Activated CD8-positive, alpha-beta memory T cell treated with anti-CD3 and anti-CD28 coated beads, Interleukin-2, amount 10 ng/mL, durations not matched to agents 7 days and 5 days (primary cell): ENCODE results near the gene LYPD6. TPM values are rescaled to one million over a fixed set of nuclear protein-coding genes. Genes with fewer than 3 reads are reported as not detected.

ENCODE experiments used
- ATAC-seq: fragments of 150-1000 bp; cut with Tn5 transposase; one replicate; pipeline ENCODE4 v1.10.0; 2021; ENCODE audit warnings: moderate library complexity
- CTCF ChIA-PET: fragments of 350-600 bp; sonication (Branson Sonifier 250); formaldehyde crosslinking; loops from one replicate; lab custom pipeline; 2021; ENCODE audit warnings: antibody characterized with exemption; lab: Charles Lee
- DNase-seq: peaks from one replicate; pipeline ENCODE4 v3.0.0-alpha.2; 2020
- H3K27ac Mint-ChIP-seq: one replicate; pipeline ENCODE4 v1.8.0; 2021; ENCODE audit warnings: mild to moderate bottlenecking, mixed read lengths
- H3K27me3 Mint-ChIP-seq: one replicate; pipeline ENCODE4 v1.8.0; 2021; ENCODE audit warnings: mixed read lengths
- H3K36me3 Mint-ChIP-seq: one replicate; pipeline ENCODE4 v1.8.0; 2021; ENCODE audit warnings: mild to moderate bottlenecking, mixed read lengths
- H3K4me1 Mint-ChIP-seq: one replicate; pipeline ENCODE4 v1.8.0; 2021; ENCODE audit warnings: mixed read lengths
- H3K4me3 Mint-ChIP-seq: one replicate; pipeline ENCODE4 v1.8.0; 2021; ENCODE audit warnings: mild to moderate bottlenecking, moderate library complexity, mixed read lengths
- H3K9me3 Mint-ChIP-seq: one replicate; pipeline ENCODE4 v1.8.0; 2022; ENCODE audit warnings: low read depth, mixed read lengths
- total RNA-seq, 2 experiments: library from RNA; stranded (reverse); gene quantifications; one replicate each; pipeline ENCODE4 v1.2.3, GENCODE V29; 2021

Gene LYPD6
- total RNA-seq, 2 experiments from 2014 or later, result not detected

DNA sequence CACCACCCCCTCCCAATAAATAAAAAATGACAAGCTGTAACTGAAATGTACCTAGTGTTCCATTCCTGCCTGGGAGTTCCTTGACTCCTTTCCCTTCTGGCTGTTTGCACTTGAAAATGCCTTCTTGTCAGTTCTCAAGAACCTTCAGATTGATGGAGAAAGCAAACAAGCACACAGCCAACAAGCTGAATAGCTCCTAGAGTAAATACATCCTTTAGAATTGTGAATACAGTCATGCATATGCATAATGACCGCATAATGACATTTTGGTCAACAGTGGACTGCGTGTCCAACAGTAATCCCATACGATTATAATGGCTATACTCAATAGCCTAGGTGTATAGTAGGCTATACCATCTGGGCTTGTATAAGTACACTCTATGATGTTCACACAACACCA, 97.0 kb downstream of the LYPD6 start:
- H3K27me3 Mint-ChIP-seq, result peaks cover 25% of the 10 kb centered on the region
- CTCF ChIA-PET, result no interaction called here
- H3K4me3 Mint-ChIP-seq, result no peak overlapping the region
- no peak for DNase-seq
- H3K9me3 Mint-ChIP-seq, result no peaks in the 10 kb centered on the region
- ATAC-seq, result no peak
- no peaks in the 10 kb centered on the region for H3K36me3 Mint-ChIP-seq
- H3K27ac Mint-ChIP-seq, result no peak overlapping the region
- H3K4me1 Mint-ChIP-seq, result no peaks in the 10 kb centered on the region

DNA sequence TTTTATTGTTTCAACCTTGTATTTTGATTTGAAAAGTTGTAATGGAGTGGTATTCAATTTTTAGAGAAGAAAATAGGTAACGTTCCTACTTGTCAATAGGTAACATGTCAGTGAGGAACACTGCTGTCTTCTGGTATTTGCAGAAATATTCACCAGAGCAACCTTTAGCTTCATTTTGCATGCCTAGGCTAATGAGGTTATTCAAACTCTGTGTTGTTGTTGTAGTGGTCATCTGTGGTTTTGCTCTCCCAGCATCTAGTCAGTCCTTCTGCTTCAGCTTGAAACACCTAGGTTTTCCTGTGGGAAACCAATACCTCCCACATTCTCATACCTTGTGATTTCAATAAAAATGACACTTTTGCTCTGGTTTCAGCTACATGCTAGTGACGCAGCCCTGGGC, 98.4 kb downstream of the LYPD6 start:
- no peak for ATAC-seq
- no peaks in the 10 kb centered on the region for H3K36me3 Mint-ChIP-seq
- no peak for DNase-seq
- H3K9me3 Mint-ChIP-seq, result no peaks in the 10 kb centered on the region
- H3K4me1 Mint-ChIP-seq, result no peaks in the 10 kb centered on the region
- peaks cover 23% of the 10 kb centered on the region for H3K27me3 Mint-ChIP-seq
- CTCF ChIA-PET, result no interaction called here
- no peak overlapping the region for H3K27ac Mint-ChIP-seq
- no peak overlapping the region for H3K4me3 Mint-ChIP-seq

DNA sequence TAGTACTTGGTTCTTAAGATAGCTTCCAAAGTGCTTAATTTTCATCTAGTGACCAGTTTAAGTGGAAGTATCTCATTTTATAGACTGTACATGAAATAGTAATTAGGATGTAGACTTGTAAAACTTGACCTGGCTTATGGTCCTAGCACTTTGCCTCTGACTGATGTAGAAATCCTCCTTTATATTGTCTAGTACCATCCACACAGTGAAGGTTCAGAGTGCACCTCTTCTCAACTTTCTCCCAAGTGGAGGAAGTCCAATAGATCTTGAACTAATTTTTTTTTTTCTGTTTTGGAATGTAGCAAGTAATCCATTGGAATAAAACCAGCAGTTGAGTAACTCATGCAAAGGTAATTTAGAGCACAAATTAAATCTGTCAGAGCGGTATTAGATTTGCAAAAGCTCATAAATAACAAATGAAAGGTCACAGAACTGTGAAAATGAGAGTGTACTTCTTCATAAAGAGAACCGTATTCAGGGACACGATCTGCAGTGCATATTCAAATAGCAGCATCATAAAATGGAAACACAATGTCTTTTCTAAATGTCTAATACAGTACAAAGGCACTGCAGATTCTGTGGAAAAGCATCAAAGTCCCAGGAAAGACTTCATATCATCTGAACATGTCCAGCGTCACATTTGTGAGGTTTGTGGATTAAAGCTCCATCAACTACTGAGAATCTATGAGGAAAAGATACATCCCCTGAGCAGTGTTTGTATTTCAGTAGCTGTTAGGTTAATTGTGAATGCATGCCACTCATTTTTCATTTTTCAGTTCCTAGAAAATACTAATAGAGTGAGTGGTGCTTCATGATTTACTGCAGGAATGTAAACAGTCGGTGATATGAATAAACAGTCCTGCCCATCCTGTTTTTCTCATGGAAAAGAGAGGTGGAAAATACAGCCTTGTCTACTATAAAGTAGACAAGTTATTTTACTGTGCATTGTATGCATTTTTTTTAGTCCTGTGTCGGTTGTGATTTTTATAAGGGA, 100.7 kb downstream of the LYPD6 start:
- H3K36me3 Mint-ChIP-seq, result no peaks in the 10 kb centered on the region
- H3K27me3 Mint-ChIP-seq, result peaks cover 21% of the 10 kb centered on the region
- H3K4me3 Mint-ChIP-seq, result no peak overlapping the region
- ATAC-seq, result no peak
- H3K4me1 Mint-ChIP-seq, result no peaks in the 10 kb centered on the region
- no peak for DNase-seq
- no peak overlapping the region for H3K27ac Mint-ChIP-seq
- CTCF ChIA-PET, result no interaction called here
- no peaks in the 10 kb centered on the region for H3K9me3 Mint-ChIP-seq

DNA sequence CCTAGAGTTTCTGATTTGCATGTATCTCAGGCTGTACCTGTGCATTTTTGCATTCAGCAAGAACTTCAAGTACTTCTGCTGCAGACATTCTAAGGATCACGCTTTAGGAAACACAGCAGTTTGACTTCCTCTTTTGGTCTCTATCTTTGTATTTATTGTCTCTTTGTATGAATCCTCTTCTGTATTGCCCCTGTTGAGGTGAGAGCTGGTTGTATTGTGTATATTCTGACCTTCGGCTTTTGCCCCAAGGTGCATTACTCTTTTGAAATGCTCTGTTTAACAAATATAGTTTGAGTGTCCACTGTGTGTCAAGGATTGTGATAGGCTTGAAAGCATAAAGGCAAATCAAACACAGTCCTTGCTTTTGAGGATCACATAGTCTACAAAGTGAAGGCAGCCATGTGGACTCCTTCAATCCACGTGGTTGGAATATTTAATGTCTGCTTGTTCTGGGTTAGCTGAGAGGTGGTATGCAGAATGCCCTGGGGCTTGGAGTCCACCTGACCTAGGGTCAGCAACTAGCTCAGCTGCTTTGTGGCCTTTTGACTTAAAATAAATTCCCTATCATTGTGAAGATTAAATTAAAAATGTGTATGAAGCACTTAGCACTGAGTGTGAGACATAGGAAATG, 108.1 kb downstream of the LYPD6 start:
- no peak for DNase-seq
- ATAC-seq, result no peak
- Mint-ChIP-seq H3K4me1 (no peaks in the 10 kb centered on the region), H3K27ac (no peak overlapping the region), H3K4me3 (no peak overlapping the region), H3K9me3 (no peaks in the 10 kb centered on the region), H3K27me3 (peaks cover 15% of the 10 kb centered on the region), H3K36me3 (no peaks in the 10 kb centered on the region)
- CTCF ChIA-PET, result no interaction called here

DNA sequence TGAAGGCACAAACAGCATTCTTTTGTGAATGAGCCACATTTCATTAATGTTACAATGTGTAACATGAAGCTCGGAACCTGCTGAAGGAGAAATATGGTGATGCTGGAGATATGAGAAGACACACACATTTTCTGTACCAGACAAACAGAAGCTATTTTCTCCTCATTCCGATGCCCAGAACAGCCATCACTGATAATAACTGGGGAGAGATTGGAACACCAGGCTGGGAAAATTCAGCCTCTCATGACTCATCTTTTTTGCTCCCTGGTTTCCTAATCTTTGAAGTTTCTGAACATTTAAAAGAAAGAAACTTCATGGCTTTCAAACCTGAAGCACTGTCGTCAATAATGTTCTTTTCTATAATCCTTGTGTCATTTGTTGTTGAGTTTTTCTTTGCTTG, 110.9 kb downstream of the LYPD6 start:
- CTCF ChIA-PET, result no interaction called here
- H3K4me3 Mint-ChIP-seq, result no peak overlapping the region

DNA sequence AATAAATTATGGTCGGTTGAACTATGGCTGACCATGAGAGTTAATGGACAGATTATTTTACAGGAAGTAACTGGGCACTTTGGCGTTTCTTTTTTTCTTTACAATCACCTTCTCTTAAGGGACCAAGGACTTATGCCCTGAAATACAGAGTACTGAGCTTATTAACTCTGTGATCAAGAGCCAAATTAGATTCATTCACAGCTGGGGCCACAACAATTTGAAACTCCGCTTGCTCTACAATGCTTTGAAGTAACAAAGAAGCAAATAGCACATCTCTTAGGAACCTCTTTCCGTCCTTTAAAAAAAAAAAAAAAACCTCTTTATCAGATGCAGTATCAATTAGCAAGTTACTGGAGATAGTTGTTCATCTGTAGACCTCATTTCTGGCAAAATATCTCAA, 112.0 kb downstream of the LYPD6 start:
- H3K4me1 Mint-ChIP-seq, result no peaks in the 10 kb centered on the region
- ATAC-seq, result no peak
- no peak for DNase-seq
- CTCF ChIA-PET, result interaction anchor here (0.7 kb wide), 1 partner anchor 537 kb away, joined by 4 read pairs; no protein-coding TSS in a partner anchor
- no peaks in the 10 kb centered on the region for H3K9me3 Mint-ChIP-seq
- H3K27me3 Mint-ChIP-seq, result peaks cover 16% of the 10 kb centered on the region
- no peaks in the 10 kb centered on the region for H3K36me3 Mint-ChIP-seq
- H3K4me3 Mint-ChIP-seq, result no peak overlapping the region
- no peak overlapping the region for H3K27ac Mint-ChIP-seq

More for the DNA sequence above, 110.9 kb downstream of the LYPD6 start:
- ATAC-seq (no peak), DNase-seq (no peak)
- H3K4me1 Mint-ChIP-seq, result no peaks in the 10 kb centered on the region
- H3K36me3 Mint-ChIP-seq, result no peaks in the 10 kb centered on the region
- peaks cover 16% of the 10 kb centered on the region for H3K27me3 Mint-ChIP-seq
- no peaks in the 10 kb centered on the region for H3K9me3 Mint-ChIP-seq
- H3K27ac Mint-ChIP-seq, result no peak overlapping the region

DNA sequence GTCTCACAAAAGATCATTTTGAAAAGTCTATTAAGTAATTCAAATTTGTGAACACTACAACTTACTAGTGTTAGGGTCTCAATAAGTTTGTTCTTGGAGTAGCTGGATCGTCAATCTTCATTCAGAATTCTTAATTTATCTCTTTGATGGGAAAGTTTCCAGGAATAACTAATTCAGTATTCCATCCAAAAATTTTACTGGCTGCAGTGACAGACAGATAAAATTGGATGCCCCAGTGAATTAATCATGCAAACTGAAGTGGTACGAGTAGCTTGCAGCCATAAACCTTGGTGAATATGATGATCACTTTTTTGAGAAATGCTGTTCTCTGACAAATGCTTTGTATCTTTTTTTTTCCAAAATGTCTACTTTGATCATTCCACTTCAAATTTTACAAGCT, 112.8 kb downstream of the LYPD6 start:
- Mint-ChIP-seq H3K9me3 (no peaks in the 10 kb centered on the region), H3K27me3 (peaks cover 16% of the 10 kb centered on the region), H3K27ac (no peak overlapping the region), H3K4me3 (no peak overlapping the region), H3K4me1 (no peaks in the 10 kb centered on the region), H3K36me3 (no peaks in the 10 kb centered on the region)
- ATAC-seq (no peak), DNase-seq (no peak)
- CTCF ChIA-PET, result no interaction called here

DNA sequence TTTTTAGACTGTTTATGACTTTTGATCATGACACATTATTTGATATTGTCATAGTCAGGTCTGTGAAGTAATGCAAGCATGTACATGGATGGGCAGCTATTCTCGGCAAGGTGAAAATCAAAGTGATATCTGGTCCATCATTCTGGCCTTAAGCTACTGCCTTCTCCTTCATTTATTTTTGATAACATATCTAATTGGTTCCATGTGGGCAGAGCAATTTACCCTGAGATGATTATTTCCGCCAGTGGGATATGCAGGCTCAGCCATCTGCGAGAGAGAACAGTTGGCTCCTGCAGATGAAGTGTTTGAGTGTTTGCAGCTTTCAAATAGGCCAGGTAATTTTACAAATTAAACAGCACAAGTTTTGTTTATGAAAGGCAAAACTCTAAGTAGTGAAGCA, 116.4 kb downstream of the LYPD6 start:
- Mint-ChIP-seq H3K36me3 (no peaks in the 10 kb centered on the region), H3K9me3 (no peaks in the 10 kb centered on the region), H3K27ac (no peak overlapping the region), H3K4me3 (no peak overlapping the region), H3K4me1 (no peaks in the 10 kb centered on the region), H3K27me3 (peaks cover 10% of the 10 kb centered on the region)
- DNase-seq (no peak), ATAC-seq (no peak)
- CTCF ChIA-PET, result no interaction called here

DNA sequence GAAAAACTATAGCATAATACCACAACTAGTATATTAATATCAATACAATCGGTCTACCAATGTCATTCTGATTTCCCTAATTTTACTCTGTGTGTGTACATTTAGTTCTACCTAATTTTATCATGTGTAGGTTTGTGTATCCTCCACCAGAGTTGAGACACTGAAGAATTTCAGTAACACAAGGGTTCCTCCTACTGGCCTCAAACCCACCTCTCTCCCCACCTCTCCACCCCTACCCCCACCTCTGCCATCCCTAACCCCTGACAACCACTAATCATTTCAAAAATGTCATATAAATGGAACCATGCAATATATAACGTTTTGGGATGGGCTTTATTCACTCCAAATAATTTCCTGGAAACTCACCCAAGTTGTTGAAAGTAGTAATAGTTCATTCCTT, 117.9 kb downstream of the LYPD6 start:
- Mint-ChIP-seq H3K4me3 (no peak overlapping the region), H3K4me1 (no peaks in the 10 kb centered on the region), H3K27ac (no peak overlapping the region), H3K9me3 (no peaks in the 10 kb centered on the region), H3K36me3 (no peaks in the 10 kb centered on the region), H3K27me3 (peaks cover 12% of the 10 kb centered on the region)
- no peak for ATAC-seq
- CTCF ChIA-PET, result no interaction called here
- DNase-seq, result no peak

DNA sequence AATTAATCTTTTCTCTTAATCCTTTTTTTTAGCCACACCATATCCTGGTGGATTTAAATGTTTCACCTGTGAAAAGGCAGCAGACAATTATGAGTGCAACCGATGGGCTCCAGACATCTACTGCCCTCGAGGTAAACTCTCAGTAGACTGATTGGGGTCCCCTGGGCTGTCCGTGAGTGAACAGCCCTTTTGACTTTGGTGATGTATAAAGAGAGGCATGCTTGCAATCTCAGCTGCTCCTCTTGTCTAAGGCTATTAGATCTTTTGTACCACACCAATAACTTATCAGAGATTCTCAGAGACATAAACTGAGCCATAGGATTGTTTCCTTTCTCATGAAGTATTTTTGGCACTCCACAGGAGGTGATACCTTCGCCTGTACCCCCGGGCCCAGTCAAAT, 118.6 kb downstream of the LYPD6 start:
- CTCF ChIA-PET, result no interaction called here
- Mint-ChIP-seq H3K27me3 (peaks cover 12% of the 10 kb centered on the region), H3K27ac (no peak overlapping the region), H3K36me3 (no peaks in the 10 kb centered on the region), H3K4me3 (no peak overlapping the region), H3K9me3 (no peaks in the 10 kb centered on the region), H3K4me1 (no peaks in the 10 kb centered on the region)
- no peak for DNase-seq
- ATAC-seq, result no peak

DNA sequence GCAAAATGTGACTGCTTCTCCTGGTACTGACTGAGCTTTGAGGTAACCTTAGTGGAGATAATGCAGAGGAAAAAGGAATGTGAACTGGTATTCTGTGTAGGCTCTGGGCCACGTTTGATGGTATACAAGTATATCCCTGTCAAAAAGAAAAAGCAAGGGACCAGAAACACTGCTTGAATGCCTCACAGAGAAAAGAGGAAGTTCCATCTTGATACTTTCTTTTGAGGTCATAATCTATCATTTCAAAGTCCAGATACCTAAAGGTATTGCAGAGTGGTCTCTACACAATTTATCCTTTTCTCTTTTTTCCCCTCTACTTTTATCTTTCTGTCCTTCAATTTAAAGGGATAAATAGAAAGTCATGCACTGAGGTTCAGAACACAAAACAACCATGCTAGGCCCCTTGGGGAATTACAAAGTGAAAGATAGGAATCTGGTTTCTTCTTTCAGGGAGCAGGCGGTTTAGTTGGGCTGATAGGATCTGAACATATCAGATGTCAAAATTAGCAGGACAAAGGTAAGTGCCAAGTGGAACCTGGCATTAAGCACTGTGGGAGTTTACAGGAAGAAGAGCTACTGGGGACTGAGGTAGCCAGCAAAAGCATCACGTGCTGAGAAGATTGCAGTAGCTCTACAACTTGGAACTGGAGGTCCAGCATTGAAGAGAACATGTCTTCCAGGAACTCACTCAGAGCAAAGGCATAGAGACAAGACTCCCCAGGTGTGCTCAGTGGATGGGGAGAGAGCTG, 121.2 kb downstream of the LYPD6 start:
- no peak for ATAC-seq
- peaks cover 8% of the 10 kb centered on the region for H3K4me1 Mint-ChIP-seq
- no peaks in the 10 kb centered on the region for H3K36me3 Mint-ChIP-seq
- no peaks in the 10 kb centered on the region for H3K9me3 Mint-ChIP-seq
- no peak for DNase-seq
- CTCF ChIA-PET, result no interaction called here
- H3K27ac Mint-ChIP-seq, result no peak overlapping the region
- peaks cover 5% of the 10 kb centered on the region for H3K27me3 Mint-ChIP-seq
- no peak overlapping the region for H3K4me3 Mint-ChIP-seq

DNA sequence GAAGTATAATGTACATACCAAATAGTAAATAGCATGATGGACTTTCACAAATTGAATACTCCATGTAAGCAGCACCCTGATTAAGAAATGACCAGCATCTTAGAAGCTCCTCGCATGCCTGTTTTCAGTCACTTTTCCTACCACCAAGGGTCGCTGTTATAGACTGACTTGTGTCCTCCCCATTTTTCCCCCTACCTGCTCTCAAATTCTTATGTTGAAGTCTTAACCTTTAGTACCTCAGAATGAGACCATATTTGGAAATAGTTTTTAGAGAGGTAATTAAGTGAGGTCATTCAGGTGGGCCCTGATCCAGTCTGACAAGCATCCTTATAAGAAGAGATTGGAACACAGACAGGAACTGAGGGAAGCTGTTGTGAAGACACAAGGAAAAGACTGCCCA, 125.9 kb downstream of the LYPD6 start:
- peaks cover 5% of the 10 kb centered on the region for H3K36me3 Mint-ChIP-seq
- peaks cover 7% of the 10 kb centered on the region for H3K9me3 Mint-ChIP-seq
- no peak for DNase-seq
- peaks cover 20% of the 10 kb centered on the region for H3K27me3 Mint-ChIP-seq
- H3K4me3 Mint-ChIP-seq, result no peak overlapping the region
- CTCF ChIA-PET, result no interaction called here
- peaks cover 8% of the 10 kb centered on the region for H3K4me1 Mint-ChIP-seq
- H3K27ac Mint-ChIP-seq, result no peak overlapping the region
- no peak for ATAC-seq

DNA sequence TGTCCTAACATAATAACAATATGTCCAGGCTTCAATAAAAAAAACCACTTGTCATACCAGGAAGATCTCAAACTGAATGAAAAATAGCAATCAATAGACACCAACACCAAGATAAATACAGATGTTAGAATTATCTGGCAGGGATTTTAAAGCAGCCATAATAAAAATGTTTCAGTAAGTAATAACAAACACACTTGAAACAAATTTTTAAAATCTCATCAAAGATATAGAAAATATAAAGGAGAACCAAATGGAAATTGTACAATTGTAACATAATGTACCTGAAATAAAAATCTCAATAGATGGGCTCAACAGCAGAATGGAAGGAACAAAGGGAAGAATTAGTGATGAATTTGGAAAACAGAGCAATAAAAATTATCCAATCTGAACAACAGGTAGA, 128.1 kb downstream of the LYPD6 start:
- Mint-ChIP-seq H3K27me3 (peaks cover 15% of the 10 kb centered on the region), H3K36me3 (peaks cover 10% of the 10 kb centered on the region), H3K4me3 (no peak overlapping the region), H3K27ac (no peak overlapping the region), H3K4me1 (peaks cover 11% of the 10 kb centered on the region), H3K9me3 (peaks cover 7% of the 10 kb centered on the region)
- CTCF ChIA-PET, result no interaction called here
- no peak for DNase-seq
- no peak for ATAC-seq
